ENCODE data around the gene ESYT2. TPM values are rescaled to one million over a fixed set of nuclear protein-coding genes. Genes with fewer than 3 reads are reported as not detected.

ESYT2 gene
- total and polyA plus RNA-seq, 9 of the 15 experiments (the other 6 are each of a cell fraction or from before 2014, with no cell fraction given) = 5.8 to 86.9 (median 64.7) TPM

DNA sequence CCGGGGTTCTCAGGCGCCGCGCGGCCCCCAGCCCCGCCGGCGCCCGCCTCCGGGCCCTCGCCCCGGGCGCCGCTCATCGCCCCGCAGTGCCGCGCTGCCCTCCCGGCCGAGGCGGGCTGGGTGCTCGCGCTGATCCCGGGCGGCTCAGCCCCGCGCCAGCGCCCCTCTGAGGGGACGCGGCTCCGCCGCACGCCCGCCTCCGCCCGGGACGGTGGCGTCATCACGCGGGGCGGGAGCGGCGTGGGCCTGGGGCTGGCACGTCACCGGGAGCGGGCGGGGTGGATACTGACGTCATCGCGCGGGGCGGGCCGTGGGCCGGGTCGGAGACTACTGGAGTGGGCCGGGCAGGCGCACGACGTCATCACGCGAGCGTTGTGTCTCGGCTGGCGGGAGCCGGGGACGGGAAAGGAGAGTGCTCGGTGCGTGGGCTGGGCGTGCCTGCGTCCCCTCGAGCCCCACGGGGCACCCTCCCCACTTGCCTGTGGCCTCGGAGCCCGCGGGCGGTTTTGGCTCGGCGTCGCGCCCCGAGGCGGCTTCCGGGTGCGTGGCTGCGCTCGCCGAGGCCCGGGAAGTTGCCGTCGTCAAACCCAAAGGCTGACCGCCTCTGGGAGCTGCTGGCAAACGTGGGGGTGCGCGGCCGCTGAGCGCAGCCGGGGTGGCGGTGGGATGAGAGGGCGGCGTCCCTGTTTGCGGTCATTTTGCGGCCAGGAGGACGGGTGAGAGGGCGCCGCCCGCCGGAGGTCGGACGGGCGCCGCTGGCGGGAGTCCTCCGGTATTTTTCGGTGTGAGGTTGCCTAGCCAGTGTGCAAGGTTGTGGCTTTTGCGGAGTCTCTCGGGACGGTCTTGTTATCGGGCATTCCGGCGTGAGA, at the start of gene ESYT2 (continued):
- TF ChIP-seq, protein P1, sequence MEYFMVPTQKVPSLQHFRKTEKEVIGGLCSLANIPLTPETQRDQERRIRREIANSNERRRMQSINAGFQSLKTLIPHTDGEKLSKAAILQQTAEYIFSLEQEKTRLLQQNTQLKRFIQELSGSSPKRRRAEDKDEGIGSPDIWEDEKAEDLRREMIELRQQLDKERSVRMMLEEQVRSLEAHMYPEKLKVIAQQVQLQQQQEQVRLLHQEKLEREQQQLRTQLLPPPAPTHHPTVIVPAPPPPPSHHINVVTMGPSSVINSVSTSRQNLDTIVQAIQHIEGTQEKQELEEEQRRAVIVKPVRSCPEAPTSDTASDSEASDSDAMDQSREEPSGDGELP (CRISPR knock-in tag; IDR thresholded peaks at IDR 0.05; ENCODE audit: borderline replicate concordance) = peak; percentile 90
- peak; percentile 100 for TF ChIP-seq TARDBP (IDR thresholded peaks at IDR 0.05)
- TF ChIP-seq, protein P2, sequence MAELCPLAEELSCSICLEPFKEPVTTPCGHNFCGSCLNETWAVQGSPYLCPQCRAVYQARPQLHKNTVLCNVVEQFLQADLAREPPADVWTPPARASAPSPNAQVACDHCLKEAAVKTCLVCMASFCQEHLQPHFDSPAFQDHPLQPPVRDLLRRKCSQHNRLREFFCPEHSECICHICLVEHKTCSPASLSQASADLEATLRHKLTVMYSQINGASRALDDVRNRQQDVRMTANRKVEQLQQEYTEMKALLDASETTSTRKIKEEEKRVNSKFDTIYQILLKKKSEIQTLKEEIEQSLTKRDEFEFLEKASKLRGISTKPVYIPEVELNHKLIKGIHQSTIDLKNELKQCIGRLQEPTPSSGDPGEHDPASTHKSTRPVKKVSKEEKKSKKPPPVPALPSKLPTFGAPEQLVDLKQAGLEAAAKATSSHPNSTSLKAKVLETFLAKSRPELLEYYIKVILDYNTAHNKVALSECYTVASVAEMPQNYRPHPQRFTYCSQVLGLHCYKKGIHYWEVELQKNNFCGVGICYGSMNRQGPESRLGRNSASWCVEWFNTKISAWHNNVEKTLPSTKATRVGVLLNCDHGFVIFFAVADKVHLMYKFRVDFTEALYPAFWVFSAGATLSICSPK (IDR thresholded peaks at IDR 0.05; ENCODE audit: borderline replicate concordance) = no peak
- TF ChIP-seq ZNF212 (CRISPR knock-in tag; IDR thresholded peaks at IDR 0.05) = peak; percentile 84
- peak; percentile 96 for TF ChIP-seq HNRNPL (IDR thresholded peaks at IDR 0.05; ENCODE audit: low read depth, low read length)
- TF ChIP-seq SRSF1 (IDR thresholded peaks at IDR 0.05; ENCODE audit: low read depth, low read length) = peak; percentile 72; the same call in 1 of the 2 replicates
- TF ChIP-seq TCFL5 (CRISPR knock-in tag; conservative IDR thresholded peaks at IDR 0.05) = no peak
- TF ChIP-seq DACH1 (IDR thresholded peaks at IDR 0.05; ENCODE audit: partially characterized antibody) = peak; percentile 44
- no peak for TF ChIP-seq ETS2 (tag; IDR thresholded peaks at IDR 0.05; ENCODE audit: borderline replicate concordance, poor library complexity, severe bottlenecking)
- TF ChIP-seq, protein P3, sequence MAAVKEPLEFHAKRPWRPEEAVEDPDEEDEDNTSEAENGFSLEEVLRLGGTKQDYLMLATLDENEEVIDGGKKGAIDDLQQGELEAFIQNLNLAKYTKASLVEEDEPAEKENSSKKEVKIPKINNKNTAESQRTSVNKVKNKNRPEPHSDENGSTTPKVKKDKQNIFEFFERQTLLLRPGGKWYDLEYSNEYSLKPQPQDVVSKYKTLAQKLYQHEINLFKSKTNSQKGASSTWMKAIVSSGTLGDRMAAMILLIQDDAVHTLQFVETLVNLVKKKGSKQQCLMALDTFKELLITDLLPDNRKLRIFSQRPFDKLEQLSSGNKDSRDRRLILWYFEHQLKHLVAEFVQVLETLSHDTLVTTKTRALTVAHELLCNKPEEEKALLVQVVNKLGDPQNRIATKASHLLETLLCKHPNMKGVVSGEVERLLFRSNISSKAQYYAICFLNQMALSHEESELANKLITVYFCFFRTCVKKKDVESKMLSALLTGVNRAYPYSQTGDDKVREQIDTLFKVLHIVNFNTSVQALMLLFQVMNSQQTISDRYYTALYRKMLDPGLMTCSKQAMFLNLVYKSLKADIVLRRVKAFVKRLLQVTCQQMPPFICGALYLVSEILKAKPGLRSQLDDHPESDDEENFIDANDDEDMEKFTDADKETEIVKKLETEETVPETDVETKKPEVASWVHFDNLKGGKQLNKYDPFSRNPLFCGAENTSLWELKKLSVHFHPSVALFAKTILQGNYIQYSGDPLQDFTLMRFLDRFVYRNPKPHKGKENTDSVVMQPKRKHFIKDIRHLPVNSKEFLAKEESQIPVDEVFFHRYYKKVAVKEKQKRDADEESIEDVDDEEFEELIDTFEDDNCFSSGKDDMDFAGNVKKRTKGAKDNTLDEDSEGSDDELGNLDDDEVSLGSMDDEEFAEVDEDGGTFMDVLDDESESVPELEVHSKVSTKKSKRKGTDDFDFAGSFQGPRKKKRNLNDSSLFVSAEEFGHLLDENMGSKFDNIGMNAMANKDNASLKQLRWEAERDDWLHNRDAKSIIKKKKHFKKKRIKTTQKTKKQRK (IDR thresholded peaks at IDR 0.05; ENCODE audit: borderline replicate concordance, low read depth, low read length) = no peak
- peak; percentile 93 for TF ChIP-seq KHSRP (IDR thresholded peaks at IDR 0.05)
- TF ChIP-seq ZNF41 (CRISPR knock-in tag; conservative IDR thresholded peaks at IDR 0.05) = peak; percentile 48; the same call in 1 of the 2 replicates
- peak; percentile 31; the same call in 1 of the 2 replicates for TF ChIP-seq ZNF274 (IDR thresholded peaks at IDR 0.05; ENCODE audit: borderline replicate concordance, low read depth, low read length)
- peak; percentile 79 for TF ChIP-seq NFIC (IDR thresholded peaks at IDR 0.05)
- TF ChIP-seq SMARCA5 (IDR thresholded peaks at IDR 0.05) = 0 out of 2 replicates have a peak, but pooled peaks have one; percentile 29
- TF ChIP-seq, protein P4, sequence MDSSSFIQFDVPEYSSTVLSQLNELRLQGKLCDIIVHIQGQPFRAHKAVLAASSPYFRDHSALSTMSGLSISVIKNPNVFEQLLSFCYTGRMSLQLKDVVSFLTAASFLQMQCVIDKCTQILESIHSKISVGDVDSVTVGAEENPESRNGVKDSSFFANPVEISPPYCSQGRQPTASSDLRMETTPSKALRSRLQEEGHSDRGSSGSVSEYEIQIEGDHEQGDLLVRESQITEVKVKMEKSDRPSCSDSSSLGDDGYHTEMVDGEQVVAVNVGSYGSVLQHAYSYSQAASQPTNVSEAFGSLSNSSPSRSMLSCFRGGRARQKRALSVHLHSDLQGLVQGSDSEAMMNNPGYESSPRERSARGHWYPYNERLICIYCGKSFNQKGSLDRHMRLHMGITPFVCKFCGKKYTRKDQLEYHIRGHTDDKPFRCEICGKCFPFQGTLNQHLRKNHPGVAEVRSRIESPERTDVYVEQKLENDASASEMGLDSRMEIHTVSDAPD (CRISPR knock-in tag; IDR thresholded peaks at IDR 0.05) = no peak
- TF ChIP-seq, protein P5, sequence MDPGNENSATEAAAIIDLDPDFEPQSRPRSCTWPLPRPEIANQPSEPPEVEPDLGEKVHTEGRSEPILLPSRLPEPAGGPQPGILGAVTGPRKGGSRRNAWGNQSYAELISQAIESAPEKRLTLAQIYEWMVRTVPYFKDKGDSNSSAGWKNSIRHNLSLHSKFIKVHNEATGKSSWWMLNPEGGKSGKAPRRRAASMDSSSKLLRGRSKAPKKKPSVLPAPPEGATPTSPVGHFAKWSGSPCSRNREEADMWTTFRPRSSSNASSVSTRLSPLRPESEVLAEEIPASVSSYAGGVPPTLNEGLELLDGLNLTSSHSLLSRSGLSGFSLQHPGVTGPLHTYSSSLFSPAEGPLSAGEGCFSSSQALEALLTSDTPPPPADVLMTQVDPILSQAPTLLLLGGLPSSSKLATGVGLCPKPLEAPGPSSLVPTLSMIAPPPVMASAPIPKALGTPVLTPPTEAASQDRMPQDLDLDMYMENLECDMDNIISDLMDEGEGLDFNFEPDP (CRISPR knock-in tag; IDR thresholded peaks at IDR 0.05) = peak; percentile 76; the same call in 1 of the 2 replicates

Data from K562 (cell line).